ENCODE data around the gene UQCC2.

DNA sequence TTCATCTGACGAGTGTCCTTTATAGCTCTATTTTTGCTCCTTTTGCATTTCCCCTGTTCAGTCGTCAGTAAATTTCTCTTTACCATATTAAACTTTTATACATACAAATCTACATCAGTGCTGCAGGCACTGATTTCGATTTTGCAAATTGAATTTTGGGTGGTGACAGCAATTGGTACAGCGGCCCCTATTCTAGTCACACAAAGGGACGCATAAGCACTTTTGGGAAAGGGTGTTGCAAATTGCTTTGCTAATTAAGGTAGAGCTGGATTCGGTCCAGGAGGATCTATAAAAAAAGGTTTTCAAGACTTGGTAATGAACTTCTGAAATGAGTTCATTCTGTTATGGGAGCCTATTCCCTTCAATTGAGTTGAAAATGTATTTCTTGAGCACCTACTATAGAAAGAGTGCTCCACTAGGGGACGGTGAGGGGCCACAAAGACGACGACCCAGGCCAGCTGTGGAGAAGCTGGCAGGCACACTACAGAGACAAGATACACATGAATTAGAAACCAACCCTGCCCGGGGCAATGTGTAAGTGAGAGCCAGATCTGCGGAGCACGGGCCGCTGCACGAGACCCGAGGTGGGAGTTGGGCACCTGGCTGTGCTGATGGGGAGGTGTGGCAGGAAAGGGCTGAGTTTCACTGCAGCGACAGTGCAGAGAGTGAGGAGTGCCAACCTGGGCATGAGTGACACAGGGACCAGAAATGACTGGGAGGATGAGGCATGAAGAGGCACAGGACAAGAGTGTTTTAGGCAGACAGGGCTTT is 5.4 kb downstream of the UQCC2 start:
- TF ChIP-seq POLR2AphosphoS5 (IDR thresholded peaks at IDR 0.05; ENCODE audit: low read depth) (no peak), GABPA (IDR thresholded peaks at IDR 0.05; ENCODE audit: low read depth) (no peak), SPI1 (IDR thresholded peaks at IDR 0.05; ENCODE audit: borderline replicate concordance, low read depth) (no peak)
- TF ChIP-seq, protein P1, sequence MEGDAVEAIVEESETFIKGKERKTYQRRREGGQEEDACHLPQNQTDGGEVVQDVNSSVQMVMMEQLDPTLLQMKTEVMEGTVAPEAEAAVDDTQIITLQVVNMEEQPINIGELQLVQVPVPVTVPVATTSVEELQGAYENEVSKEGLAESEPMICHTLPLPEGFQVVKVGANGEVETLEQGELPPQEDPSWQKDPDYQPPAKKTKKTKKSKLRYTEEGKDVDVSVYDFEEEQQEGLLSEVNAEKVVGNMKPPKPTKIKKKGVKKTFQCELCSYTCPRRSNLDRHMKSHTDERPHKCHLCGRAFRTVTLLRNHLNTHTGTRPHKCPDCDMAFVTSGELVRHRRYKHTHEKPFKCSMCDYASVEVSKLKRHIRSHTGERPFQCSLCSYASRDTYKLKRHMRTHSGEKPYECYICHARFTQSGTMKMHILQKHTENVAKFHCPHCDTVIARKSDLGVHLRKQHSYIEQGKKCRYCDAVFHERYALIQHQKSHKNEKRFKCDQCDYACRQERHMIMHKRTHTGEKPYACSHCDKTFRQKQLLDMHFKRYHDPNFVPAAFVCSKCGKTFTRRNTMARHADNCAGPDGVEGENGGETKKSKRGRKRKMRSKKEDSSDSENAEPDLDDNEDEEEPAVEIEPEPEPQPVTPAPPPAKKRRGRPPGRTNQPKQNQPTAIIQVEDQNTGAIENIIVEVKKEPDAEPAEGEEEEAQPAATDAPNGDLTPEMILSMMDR (IDR thresholded peaks at IDR 0.05; ENCODE audit: insufficient read depth, low read length): no peak
- TF ChIP-seq, protein P2, sequence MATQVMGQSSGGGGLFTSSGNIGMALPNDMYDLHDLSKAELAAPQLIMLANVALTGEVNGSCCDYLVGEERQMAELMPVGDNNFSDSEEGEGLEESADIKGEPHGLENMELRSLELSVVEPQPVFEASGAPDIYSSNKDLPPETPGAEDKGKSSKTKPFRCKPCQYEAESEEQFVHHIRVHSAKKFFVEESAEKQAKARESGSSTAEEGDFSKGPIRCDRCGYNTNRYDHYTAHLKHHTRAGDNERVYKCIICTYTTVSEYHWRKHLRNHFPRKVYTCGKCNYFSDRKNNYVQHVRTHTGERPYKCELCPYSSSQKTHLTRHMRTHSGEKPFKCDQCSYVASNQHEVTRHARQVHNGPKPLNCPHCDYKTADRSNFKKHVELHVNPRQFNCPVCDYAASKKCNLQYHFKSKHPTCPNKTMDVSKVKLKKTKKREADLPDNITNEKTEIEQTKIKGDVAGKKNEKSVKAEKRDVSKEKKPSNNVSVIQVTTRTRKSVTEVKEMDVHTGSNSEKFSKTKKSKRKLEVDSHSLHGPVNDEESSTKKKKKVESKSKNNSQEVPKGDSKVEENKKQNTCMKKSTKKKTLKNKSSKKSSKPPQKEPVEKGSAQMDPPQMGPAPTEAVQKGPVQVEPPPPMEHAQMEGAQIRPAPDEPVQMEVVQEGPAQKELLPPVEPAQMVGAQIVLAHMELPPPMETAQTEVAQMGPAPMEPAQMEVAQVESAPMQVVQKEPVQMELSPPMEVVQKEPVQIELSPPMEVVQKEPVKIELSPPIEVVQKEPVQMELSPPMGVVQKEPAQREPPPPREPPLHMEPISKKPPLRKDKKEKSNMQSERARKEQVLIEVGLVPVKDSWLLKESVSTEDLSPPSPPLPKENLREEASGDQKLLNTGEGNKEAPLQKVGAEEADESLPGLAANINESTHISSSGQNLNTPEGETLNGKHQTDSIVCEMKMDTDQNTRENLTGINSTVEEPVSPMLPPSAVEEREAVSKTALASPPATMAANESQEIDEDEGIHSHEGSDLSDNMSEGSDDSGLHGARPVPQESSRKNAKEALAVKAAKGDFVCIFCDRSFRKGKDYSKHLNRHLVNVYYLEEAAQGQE (IDR thresholded peaks at IDR 0.05; ENCODE audit: insufficient replicate concordance, low read depth): no peak

Measured in HL-60 (cell line).